HEK293 (cell line): ENCODE data around the gene RUFY1.

ENCODE experiments used
- CTCF ChIA-PET: fragments of 350-600 bp; formaldehyde crosslinking; extraction: SDS; loops from one replicate; lab custom pipeline; 2021; ENCODE audit warnings: antibody characterized with exemption; lab: Yijun Ruan, JAX
- POLR2A ChIA-PET: fragments of 300-600 bp; formaldehyde crosslinking; extraction: SDS; loops from one replicate; lab custom pipeline; 2020; ENCODE audit warnings: antibody characterized with exemption, inconsistent platforms; lab: Yijun Ruan, JAX
- H3K27ac ChIP-seq: fragments of 200-500 bp; sonication (Bioruptor generic); 2 replicates; pipeline ENCODE4 v1.5.1; 2014; ENCODE audit warnings: low read depth, low read length, control low read depth, inconsistent platforms; ENCODE audit errors: extremely low read depth
- H3K36me3 ChIP-seq, 2 experiments: fragments of 200-500 bp in 1 of 2; sonication (Bioruptor generic) in 1 of 2; 1 replicate in 1 of 2; 2 replicates in 1 of 2; pipeline ENCODE4 v1.5.1; 2014 to 2017; ENCODE audit warnings: inconsistent platforms in 2 of 2, low read length in 2 of 2; ENCODE audit not compliant: control insufficient read depth in 2 of 2, insufficient read depth in 1 of 2
- H3K4me1 ChIP-seq: fragments of 200-500 bp; sonication (Bioruptor generic); 2 replicates; pipeline ENCODE4 v1.5.1; 2014; ENCODE audit warnings: mild to moderate bottlenecking, low read length, inconsistent platforms; ENCODE audit not compliant: control insufficient read depth, insufficient read depth
- H3K4me3 ChIP-seq: 2 replicates; pipeline ENCODE4 v1.5.1; 2011; ENCODE audit warnings: low read depth, mild to moderate bottlenecking, control low read depth, low read length, moderate library complexity
- H3K9me3 ChIP-seq: fragments of 200-500 bp; sonication (Bioruptor generic); 2 replicates; pipeline ENCODE4 v1.5.1; 2014; ENCODE audit warnings: low read depth, low read length, inconsistent platforms; ENCODE audit not compliant: control insufficient read depth, insufficient read depth
- ATF2 ChIP-seq: fragments of 450-650 bp; formaldehyde crosslinking; IDR thresholded peaks from 2 replicates; pipeline ENCODE4 v1.5.1; 2016; ENCODE audit warnings: missing biosample characterization, missing genetic modification characterization, low read depth
- BCL11A ChIP-seq: fragments of 450-650 bp; formaldehyde crosslinking; IDR thresholded peaks from 2 replicates; pipeline ENCODE4 v1.5.1; 2016; ENCODE audit warnings: low read depth, missing biosample characterization, missing genetic modification characterization
- CTCF ChIP-seq: fragments of 450-650 bp; formaldehyde crosslinking; IDR thresholded peaks from 2 replicates; pipeline ENCODE4 v1.5.1; 2016; ENCODE audit warnings: missing biosample characterization, missing genetic modification characterization
- GLI2 ChIP-seq: fragments of 450-650 bp; formaldehyde crosslinking; IDR thresholded peaks from 2 replicates; pipeline ENCODE4; 2017; ENCODE audit warnings: missing biosample characterization, missing genetic modification characterization, low read depth, borderline replicate concordance
- HOXA7 ChIP-seq: sonication (generic); formaldehyde crosslinking; IDR thresholded peaks from 2 replicates; pipeline ENCODE4 v1.8.1; 2022; ENCODE audit warnings: missing genetic modification reagents, borderline replicate concordance
- YY1 ChIP-seq: fragments of 450-650 bp; formaldehyde crosslinking; IDR thresholded peaks from 2 replicates; pipeline ENCODE4 v1.5.1; 2018; ENCODE audit warnings: missing biosample characterization, missing genetic modification characterization
- ZBTB20 ChIP-seq: fragments of 450-650 bp; formaldehyde crosslinking; IDR thresholded peaks from 2 replicates; pipeline ENCODE4 v1.5.1; 2016; ENCODE audit warnings: missing biosample characterization, missing genetic modification characterization
- ZNF10 ChIP-seq: fragments of 450-650 bp; formaldehyde crosslinking; IDR thresholded peaks from 2 replicates; pipeline ENCODE4 v1.5.1; 2017; ENCODE audit warnings: missing biosample characterization, missing genetic modification characterization
- ZNF114 ChIP-seq: fragments of 450-650 bp; formaldehyde crosslinking; IDR thresholded peaks from 2 replicates; pipeline ENCODE4 v1.5.0; 2017; ENCODE audit warnings: missing biosample characterization, missing genetic modification characterization
- ZNF155 ChIP-seq: fragments of 450-650 bp; formaldehyde crosslinking; IDR thresholded peaks from 2 replicates; pipeline ENCODE4 v1.5.1; 2016; ENCODE audit warnings: missing biosample characterization, missing genetic modification characterization
- ZNF214 ChIP-seq: fragments of 450-650 bp; formaldehyde crosslinking; IDR thresholded peaks from 2 replicates; pipeline ENCODE4 v1.5.1; 2017; ENCODE audit warnings: missing biosample characterization, mild to moderate bottlenecking, missing genetic modification characterization, borderline replicate concordance
- ZNF221 ChIP-seq: fragments of 450-650 bp; formaldehyde crosslinking; IDR thresholded peaks from 2 replicates; pipeline ENCODE4 v1.5.1; 2017; ENCODE audit warnings: missing biosample characterization, missing genetic modification characterization, borderline replicate concordance
- ZNF292 ChIP-seq: fragments of 450-650 bp; formaldehyde crosslinking; IDR thresholded peaks from 2 replicates; pipeline ENCODE4 v1.5.1; 2016; ENCODE audit warnings: low read depth, missing biosample characterization, missing genetic modification characterization, borderline replicate concordance
- ZNF324 ChIP-seq: fragments of 450-650 bp; formaldehyde crosslinking; IDR thresholded peaks from 2 replicates; pipeline ENCODE4 v1.5.1; 2016; ENCODE audit warnings: missing biosample characterization, missing genetic modification characterization
- ZNF354C ChIP-seq: fragments of 450-650 bp; formaldehyde crosslinking; IDR thresholded peaks from 2 replicates; pipeline ENCODE4 v1.5.1; 2016; ENCODE audit warnings: missing biosample characterization, missing genetic modification characterization, low read depth, borderline replicate concordance
- ZNF404 ChIP-seq: fragments of 450-650 bp; formaldehyde crosslinking; IDR thresholded peaks from 2 replicates; pipeline ENCODE4 v1.5.1; 2017; ENCODE audit warnings: missing biosample characterization, missing genetic modification characterization
- ZNF426 ChIP-seq: fragments of 450-650 bp; formaldehyde crosslinking; IDR thresholded peaks from 2 replicates; pipeline ENCODE4 v1.5.1; 2017; ENCODE audit warnings: missing biosample characterization, missing genetic modification characterization, mild to moderate bottlenecking, inconsistent platforms, moderate library complexity
- ZNF514 ChIP-seq: fragments of 450-650 bp; formaldehyde crosslinking; IDR thresholded peaks from 2 replicates; pipeline ENCODE4 v1.5.1; 2016; ENCODE audit warnings: missing biosample characterization, missing genetic modification characterization
- ZNF529 ChIP-seq: fragments of 450-650 bp; formaldehyde crosslinking; IDR thresholded peaks from 2 replicates; pipeline ENCODE4 v1.5.1; 2017; ENCODE audit warnings: missing genetic modification characterization, missing biosample characterization; ENCODE audit not compliant: insufficient replicate concordance
- ZNF558 ChIP-seq: fragments of 450-650 bp; formaldehyde crosslinking; IDR thresholded peaks from 2 replicates; pipeline ENCODE4 v1.5.1; 2016; ENCODE audit warnings: missing biosample characterization, missing genetic modification characterization
- ZNF580 ChIP-seq: fragments of 450-650 bp; formaldehyde crosslinking; IDR thresholded peaks from 2 replicates; pipeline ENCODE4 v1.5.1; 2016; ENCODE audit warnings: missing biosample characterization, missing genetic modification characterization
- ZNF704 ChIP-seq: fragments of 450-650 bp; formaldehyde crosslinking; IDR thresholded peaks from 2 replicates; pipeline ENCODE4 v1.5.1; 2016; ENCODE audit warnings: missing biosample characterization, missing genetic modification characterization
- ZNF768 ChIP-seq: fragments of 450-650 bp; formaldehyde crosslinking; IDR thresholded peaks from 2 replicates; pipeline ENCODE4 v1.5.1; 2018; ENCODE audit warnings: missing biosample characterization, mild to moderate bottlenecking, missing genetic modification characterization
- ZSCAN23 ChIP-seq: fragments of 450-650 bp; formaldehyde crosslinking; IDR thresholded peaks from 2 replicates; pipeline ENCODE4 v1.5.1; 2016; ENCODE audit warnings: missing biosample characterization, missing genetic modification characterization
- ZSCAN30 ChIP-seq: fragments of 450-650 bp; IDR thresholded peaks from 2 replicates; pipeline ENCODE4 v1.5.1; 2018; ENCODE audit warnings: missing biosample characterization, mild to moderate bottlenecking, missing genetic modification characterization, moderate library complexity
- TF ChIP-seq, protein P1 (sequence below): fragments of 450-650 bp; formaldehyde crosslinking; IDR thresholded peaks from 2 replicates; pipeline ENCODE4 v1.5.1; 2016; ENCODE audit warnings: missing biosample characterization, missing genetic modification characterization

The RUFY1 gene

GRCh38 chr5:179620293-179620692, 69.9 kb downstream of the RUFY1 start:
- H3K4me3 ChIP-seq: peak overlapping the region; percentile 99
- ChIA-PET CTCF (interaction anchor here (0.9 to 1.4 kb wide), 2 partner anchors 12 to 294 kb away, joined by 3 to 4 read pairs; no protein-coding TSS in a partner anchor), POLR2A (interaction anchor here (0.9 to 2.3 kb wide), 4 partner anchors 9 to 61 kb away, joined by 3 to 11 read pairs (median 6); no protein-coding TSS in a partner anchor)
- no peak overlapping the region for H3K27ac ChIP-seq
- H3K36me3 ChIP-seq: peaks cover 70 to 73% of the 10 kb centered on the region in 2 experiments
- H3K4me1 ChIP-seq: peaks cover 10% of the 10 kb centered on the region
- TF ChIP-seq ZNF114 (tag by site-specific recombination) (no peak), ZSCAN30 (tag by site-specific recombination) (no peak), ZNF354C (tag by site-specific recombination) (no peak), ZNF704 (tag by site-specific recombination) (no peak), ZNF155 (tag by site-specific recombination) (no peak), ZNF292 (tag by site-specific recombination) (no peak), ZNF558 (tag by site-specific recombination) (no peak), ZNF404 (no peak), ZNF221 (tag by site-specific recombination) (no peak)
- no peaks in the 10 kb centered on the region for H3K9me3 ChIP-seq

DNA sequence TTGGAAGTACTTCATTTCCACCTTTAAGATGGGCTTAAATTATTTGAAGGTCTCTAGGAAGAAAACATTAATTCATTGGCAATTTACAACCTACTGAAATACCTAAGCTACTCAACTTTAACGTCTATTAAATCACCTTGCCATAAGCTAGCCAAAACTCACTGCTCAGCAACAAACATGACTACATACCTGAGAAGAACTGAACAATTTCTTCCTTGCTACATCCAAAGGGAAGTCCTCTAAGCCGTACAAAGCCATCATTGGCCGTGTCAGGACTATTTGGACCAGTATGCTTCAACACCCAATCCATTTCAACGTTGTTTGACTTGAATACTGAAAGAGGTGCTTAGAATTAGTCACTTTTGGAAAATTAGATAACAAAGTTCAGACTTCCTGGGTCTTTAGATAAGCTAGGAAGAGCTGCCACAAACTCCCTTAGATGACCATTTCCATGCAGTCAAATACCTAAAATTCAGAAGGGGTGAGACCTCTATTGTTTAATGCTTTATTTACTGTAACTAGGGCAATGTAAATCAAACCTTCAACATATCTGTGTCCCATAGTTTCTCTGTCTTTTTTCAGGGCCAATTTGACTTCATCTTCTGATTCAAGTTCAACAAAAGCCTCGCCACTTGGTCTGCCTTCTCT, 70.5 kb downstream of the RUFY1 start:
- POLR2A ChIA-PET: interaction anchor here (0.9 to 2.3 kb wide), 4 partner anchors 9 to 62 kb away, joined by 3 to 11 read pairs (median 6); no protein-coding TSS in a partner anchor
- Histone ChIP-seq H3K4me1 (peaks cover 10% of the 10 kb centered on the region), H3K9me3 (no peaks in the 10 kb centered on the region), H3K27ac (no peak overlapping the region), H3K4me3 (peak overlapping the region; percentile 99), H3K36me3 (peaks cover 65 to 68% of the 10 kb centered on the region in 2 experiments)
- TF ChIP-seq HOXA7 (no peak), ZNF529 (tag by site-specific recombination) (no peak), GLI2 (no peak), BCL11A (no peak), ZNF324 (tag by site-specific recombination) (no peak), ZNF514 (tag by site-specific recombination) (no peak), ATF2 (tag by site-specific recombination) (no peak), ZNF10 (tag by site-specific recombination) (no peak), ZNF214 (tag by site-specific recombination) (no peak), YY1 (no peak), ZSCAN23 (tag by site-specific recombination) (no peak), ZNF768 (tag by site-specific recombination) (no peak), ZNF580 (tag by site-specific recombination) (no peak), ZNF426 (tag by site-specific recombination) (no peak), ZBTB20 (tag by site-specific recombination) (no peak), CTCF (no peak)
- TF ChIP-seq, protein P1, sequence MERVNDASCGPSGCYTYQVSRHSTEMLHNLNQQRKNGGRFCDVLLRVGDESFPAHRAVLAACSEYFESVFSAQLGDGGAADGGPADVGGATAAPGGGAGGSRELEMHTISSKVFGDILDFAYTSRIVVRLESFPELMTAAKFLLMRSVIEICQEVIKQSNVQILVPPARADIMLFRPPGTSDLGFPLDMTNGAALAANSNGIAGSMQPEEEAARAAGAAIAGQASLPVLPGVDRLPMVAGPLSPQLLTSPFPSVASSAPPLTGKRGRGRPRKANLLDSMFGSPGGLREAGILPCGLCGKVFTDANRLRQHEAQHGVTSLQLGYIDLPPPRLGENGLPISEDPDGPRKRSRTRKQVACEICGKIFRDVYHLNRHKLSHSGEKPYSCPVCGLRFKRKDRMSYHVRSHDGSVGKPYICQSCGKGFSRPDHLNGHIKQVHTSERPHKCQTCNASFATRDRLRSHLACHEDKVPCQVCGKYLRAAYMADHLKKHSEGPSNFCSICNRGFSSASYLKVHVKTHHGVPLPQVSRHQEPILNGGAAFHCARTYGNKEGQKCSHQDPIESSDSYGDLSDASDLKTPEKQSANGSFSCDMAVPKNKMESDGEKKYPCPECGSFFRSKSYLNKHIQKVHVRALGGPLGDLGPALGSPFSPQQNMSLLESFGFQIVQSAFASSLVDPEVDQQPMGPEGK (tag by site-specific recombination): no peak
- CTCF ChIA-PET: interaction anchor here (0.9 to 1.5 kb wide), 4 partner anchors 12 to 293 kb away, joined by 3 to 5 read pairs (median 4); no protein-coding TSS in a partner anchor
